NCI-H1105 (cell line): ENCODE results near the gene PSG7.
"Not testable (repeated sequence)": the region's sequence is repeated elsewhere in the genome, so short reads cannot be mapped to it uniquely, and the experiment has no call there.

ENCODE experiments used
- DNase-seq: peaks from one replicate; lab custom pipeline; 2025; lab: John Stamatoyannopoulos, UW

Gene PSG7

GRCh38 chr19:42913516-42913915 lies 23.5 kb downstream of the PSG7 start:
- not testable (repeated sequence) for DNase-seq

GRCh38 chr19:42912941-42913340 lies 24.1 kb downstream of the PSG7 start:
- not testable (repeated sequence) for DNase-seq

DNA sequence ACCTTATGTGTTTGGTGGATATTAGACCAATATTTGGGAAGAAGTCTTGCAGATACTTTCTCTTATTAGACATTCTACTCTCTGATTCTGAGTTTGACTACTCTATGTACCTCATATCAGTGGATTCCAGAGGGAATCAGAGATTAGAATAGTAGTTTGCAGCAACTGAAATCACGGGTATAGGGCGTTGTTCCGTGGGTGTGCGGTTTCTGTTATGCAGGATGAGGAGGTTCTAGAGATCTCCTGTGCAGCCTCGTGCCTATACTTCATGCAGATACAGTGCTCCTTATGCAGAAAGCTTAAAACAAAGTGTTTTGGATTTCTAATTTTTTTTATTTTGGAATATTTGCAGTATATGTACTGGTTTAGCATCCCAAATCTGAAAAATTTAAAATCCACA lies 25.3 kb downstream of the PSG7 start:
- not testable (repeated sequence) for DNase-seq

- not testable (repeated sequence) for DNase-seq
These were observed 30.8 kb downstream of the PSG7 start for GRCh38 chr19:42906162-42906561.

GRCh38 chr19:42900561-42900960 lies 36.4 kb downstream of the PSG7 start:
- not testable (repeated sequence) for DNase-seq

DNA sequence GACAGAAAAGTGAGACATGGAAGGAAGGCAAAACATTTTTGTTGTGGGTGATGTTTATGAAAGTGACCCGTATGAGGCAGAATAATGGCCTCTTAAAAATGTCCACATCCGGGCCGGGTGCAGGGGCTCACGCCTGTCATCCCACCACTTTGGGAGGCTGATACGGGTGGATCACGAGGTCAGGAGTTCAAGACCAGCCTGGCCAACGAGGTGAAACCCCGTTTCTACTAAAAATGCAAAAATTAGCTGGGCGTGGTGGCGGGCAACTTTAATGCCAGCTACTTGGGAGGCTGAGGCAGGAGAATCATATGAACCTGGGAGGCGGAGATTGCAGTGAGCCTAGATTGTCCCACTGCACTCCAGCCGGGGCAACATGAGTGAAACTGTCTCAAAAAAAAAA lies 37.3 kb downstream of the PSG7 start:
- DNase-seq, result not testable (repeated sequence)

DNA sequence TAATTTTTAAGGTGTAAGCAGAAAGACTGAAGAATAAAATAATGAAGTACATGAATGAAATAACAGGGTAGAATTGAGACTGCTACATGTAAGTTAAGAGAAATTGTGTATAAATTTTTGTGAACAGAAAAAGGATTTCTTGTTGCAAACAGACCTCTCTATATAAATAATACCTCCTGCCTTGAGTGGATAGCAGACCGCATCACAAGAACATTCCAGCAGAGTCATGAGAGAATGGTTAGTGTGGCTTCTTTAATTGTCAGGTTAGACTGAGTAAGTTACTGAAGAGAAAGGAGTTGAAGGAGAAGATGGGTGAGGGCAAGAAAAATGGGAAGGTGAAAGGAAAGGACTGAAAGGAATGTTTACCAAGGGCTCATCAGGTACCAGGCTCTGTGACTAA lies 37.9 kb downstream of the PSG7 start:
- not testable (repeated sequence) for DNase-seq

- not testable (repeated sequence) for DNase-seq
These were observed 38.4 kb downstream of the PSG7 start for GRCh38 chr19:42898656-42899055.

DNA sequence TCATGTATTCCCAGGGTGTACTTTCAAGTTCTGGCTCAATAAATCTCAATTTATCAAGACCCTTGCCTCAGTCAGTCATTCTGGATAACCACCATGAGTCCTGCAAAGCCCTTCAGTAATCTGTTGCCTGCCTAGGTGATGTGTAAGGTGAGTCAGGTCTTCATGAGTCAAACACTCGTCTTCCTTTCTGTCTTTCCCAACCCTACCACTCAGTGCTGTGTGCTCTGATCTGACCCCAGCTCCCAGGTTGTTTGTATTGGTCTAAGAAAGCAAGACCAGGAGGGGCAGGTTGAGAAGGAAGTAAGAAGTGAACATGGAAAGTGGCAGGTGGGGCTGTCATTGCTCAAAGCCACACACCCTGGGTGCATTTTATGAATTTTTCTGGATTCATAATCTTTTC lies 39.3 kb downstream of the PSG7 start:
- not testable (repeated sequence) for DNase-seq

GRCh38 chr19:42890446-42890845 lies 46.6 kb downstream of the PSG7 start:
- DNase-seq, result not testable (repeated sequence)

GRCh38 chr19:42887876-42888445 lies 49.0 kb downstream of the PSG7 start:
- not testable (repeated sequence) for DNase-seq

- not testable (repeated sequence) for DNase-seq
These were observed 54.3 kb downstream of the PSG7 start for GRCh38 chr19:42882730-42883129.

GRCh38 chr19:42882010-42882409 lies 55.0 kb downstream of the PSG7 start:
- not testable (repeated sequence) for DNase-seq

GRCh38 chr19:42881279-42881678 lies 55.7 kb downstream of the PSG7 start:
- not testable (repeated sequence) for DNase-seq

DNA sequence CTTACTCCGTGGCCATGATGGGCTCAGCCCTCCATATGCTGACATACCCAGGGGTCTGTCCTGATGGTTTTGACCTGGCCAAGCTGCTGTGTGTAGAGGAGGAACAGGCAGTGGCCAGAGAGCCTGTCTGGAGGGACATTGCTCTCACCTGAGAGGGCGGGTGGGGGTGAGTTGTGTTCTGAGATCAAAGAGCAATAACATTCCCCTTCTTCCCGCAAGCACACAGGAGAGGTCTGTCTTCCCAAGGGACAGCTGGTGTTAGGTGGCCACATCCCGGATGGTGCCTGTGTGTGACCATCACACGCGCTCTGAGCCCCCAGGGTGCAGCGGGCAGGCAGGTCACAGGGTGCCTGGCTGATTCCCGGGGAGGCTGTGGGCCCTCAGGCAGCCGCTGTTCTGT lies 56.4 kb downstream of the PSG7 start:
- not testable (repeated sequence) for DNase-seq

- no peak for DNase-seq
These were observed 57.4 kb downstream of the PSG7 start, which contains the start of gene PSG1 for GRCh38 chr19:42879613-42880012. PSG1 (minus strand) TSS chr19:42879713; CDS start chr19:42879581, 132 bp downstream.

DNA sequence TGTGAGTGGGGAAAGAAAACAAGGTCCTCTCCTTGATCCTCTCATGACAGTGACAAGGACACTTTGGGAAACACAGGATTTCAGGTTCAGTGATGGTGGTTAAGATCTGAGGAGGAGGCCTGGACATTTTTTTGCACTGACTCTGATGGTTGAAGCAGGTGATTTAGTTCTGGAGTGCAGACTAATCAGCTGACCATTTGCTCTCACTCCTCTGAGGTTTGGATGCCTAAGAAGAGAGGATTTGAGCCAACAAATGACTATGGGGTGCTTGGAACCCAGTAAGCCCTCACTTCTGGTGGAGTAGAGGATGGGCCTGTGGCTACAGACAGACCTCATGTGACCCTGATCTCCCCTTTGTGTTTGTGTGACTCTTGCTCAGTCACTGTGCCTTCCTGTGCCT lies 60.4 kb downstream of the PSG7 start:
- DNase-seq, result not testable (repeated sequence)

DNA sequence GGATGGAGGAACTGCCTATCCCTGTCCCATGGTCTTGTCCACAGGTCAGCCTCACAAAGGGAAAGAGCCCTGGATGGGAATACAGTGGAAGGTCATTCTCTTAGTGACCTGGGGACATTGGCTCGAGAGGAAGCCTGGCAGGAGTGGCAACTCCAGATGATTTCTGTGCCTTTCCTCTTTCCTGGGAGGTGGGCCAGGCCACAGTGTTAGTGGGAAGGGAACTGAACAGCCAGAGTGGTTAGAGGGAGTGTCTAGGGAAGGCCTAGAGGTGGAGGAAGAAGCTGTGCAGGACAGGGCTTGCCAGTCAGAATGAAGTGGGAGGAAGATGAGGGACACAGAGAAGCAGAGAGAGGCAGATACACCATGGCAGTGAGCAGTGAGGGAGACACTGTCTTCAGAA lies 61.1 kb downstream of the PSG7 start:
- not testable (repeated sequence) for DNase-seq

- not testable (repeated sequence) for DNase-seq
These were observed 61.9 kb downstream of the PSG7 start for GRCh38 chr19:42874901-42875813.

GRCh38 chr19:42874136-42874535 lies 62.9 kb downstream of the PSG7 start:
- not testable (repeated sequence) for DNase-seq
